ENCODE results near the gene TGFB2.

GRCh38 chr1:218304281-218305039, 40.7 kb upstream of the TGFB2 start:
- TF ChIP-seq POLR2A (IDR thresholded peaks at IDR 0.05; ENCODE audit: low read length) (peak; percentile 30), GATA1 (IDR thresholded peaks at IDR 0.05; ENCODE audit: low read depth, low read length) (no peak)

All from erythroblast (primary cell).